Stimulated activated naive CD8-positive, alpha-beta T cell treated with anti-CD3 and anti-CD28 coated beads, Interleukin-15, Interleukin-2, amounts not matched to agents 100 ng/mL and 50 ng/mL, for 24 hours (primary cell): ENCODE data around the gene EMILIN2.
A peak's percentile ranks its signal among the peaks of the same experiment; 100 is the strongest.
"Not testable (repeated sequence)": the region's sequence is repeated elsewhere in the genome, so short reads cannot be mapped to it uniquely, and the experiment has no call there.

Experiments used
- H3K27ac Mint-ChIP-seq: one replicate; pipeline ENCODE4 v1.8.0; 2021; ENCODE audit warnings: mild to moderate bottlenecking, mixed read lengths
- H3K27me3 Mint-ChIP-seq: one replicate; pipeline ENCODE4 v1.8.0; 2021; ENCODE audit warnings: mixed read lengths
- H3K36me3 Mint-ChIP-seq: one replicate; pipeline ENCODE4 v1.8.0; 2021; ENCODE audit warnings: low read depth, mixed read lengths
- H3K4me1 Mint-ChIP-seq: one replicate; pipeline ENCODE4 v1.8.0; 2021; ENCODE audit warnings: low read depth, mixed read lengths
- H3K4me3 Mint-ChIP-seq: one replicate; pipeline ENCODE4 v1.8.0; 2021; ENCODE audit warnings: mild to moderate bottlenecking, mixed read lengths
- H3K9me3 Mint-ChIP-seq: one replicate; pipeline ENCODE4 v1.8.0; 2021; ENCODE audit warnings: mixed read lengths

Gene EMILIN2

GRCh38 chr18:2908946-2909335 lies 62.1 kb downstream of the EMILIN2 start:
- Mint-ChIP-seq H3K27me3 (no peaks in the 10 kb centered on the region), H3K9me3 (no peaks in the 10 kb centered on the region), H3K4me3 (peak overlapping the region; percentile 87), H3K4me1 (peaks cover 21% of the 10 kb centered on the region), H3K36me3 (peaks cover 38% of the 10 kb centered on the region), H3K27ac (no peak overlapping the region)

- H3K27ac Mint-ChIP-seq: no peak overlapping the region
- H3K4me1 Mint-ChIP-seq: peaks cover 21% of the 10 kb centered on the region
- peaks cover 43% of the 10 kb centered on the region for H3K36me3 Mint-ChIP-seq
- H3K4me3 Mint-ChIP-seq: no peak overlapping the region
- H3K9me3 Mint-ChIP-seq: no peaks in the 10 kb centered on the region
- no peaks in the 10 kb centered on the region for H3K27me3 Mint-ChIP-seq
Measured at GRCh38 chr18:2909431-2910140, 62.8 kb downstream of the EMILIN2 start.

GRCh38 chr18:2910261-2910660 lies 63.5 kb downstream of the EMILIN2 start:
- Mint-ChIP-seq H3K4me3 (no peak overlapping the region), H3K36me3 (peaks cover 44% of the 10 kb centered on the region), H3K9me3 (no peaks in the 10 kb centered on the region), H3K4me1 (peaks cover 21% of the 10 kb centered on the region), H3K27ac (no peak overlapping the region), H3K27me3 (no peaks in the 10 kb centered on the region)

- Mint-ChIP-seq H3K9me3 (no peaks in the 10 kb centered on the region), H3K27ac (peak overlapping the region; percentile 40), H3K4me3 (no peak overlapping the region), H3K36me3 (peaks cover 48% of the 10 kb centered on the region), H3K4me1 (peaks cover 16% of the 10 kb centered on the region), H3K27me3 (no peaks in the 10 kb centered on the region)
Measured at GRCh38 chr18:2910751-2911425, 64.1 kb downstream of the EMILIN2 start.

GRCh38 chr18:2911533-2911932 lies 64.7 kb downstream of the EMILIN2 start:
- Mint-ChIP-seq H3K27me3 (no peaks in the 10 kb centered on the region), H3K27ac (no peak overlapping the region), H3K9me3 (no peaks in the 10 kb centered on the region), H3K36me3 (peaks cover 55% of the 10 kb centered on the region), H3K4me1 (peaks cover 20% of the 10 kb centered on the region), H3K4me3 (no peak overlapping the region)

GRCh38 chr18:2912357-2913299 lies 65.8 kb downstream of the EMILIN2 start:
- H3K36me3 Mint-ChIP-seq: peaks cover 58% of the 10 kb centered on the region

GRCh38 chr18:2913398-2914005 lies 66.7 kb downstream of the EMILIN2 start:
- peaks cover 21% of the 10 kb centered on the region for H3K4me1 Mint-ChIP-seq
- H3K36me3 Mint-ChIP-seq: peaks cover 59% of the 10 kb centered on the region
- H3K9me3 Mint-ChIP-seq: no peaks in the 10 kb centered on the region
- no peak overlapping the region for H3K4me3 Mint-ChIP-seq
- no peaks in the 10 kb centered on the region for H3K27me3 Mint-ChIP-seq
- H3K27ac Mint-ChIP-seq: no peak overlapping the region

More at GRCh38 chr18:2912357-2913299, 65.8 kb downstream of the EMILIN2 start:
- peaks cover 25% of the 10 kb centered on the region for H3K4me1 Mint-ChIP-seq
- no peaks in the 10 kb centered on the region for H3K27me3 Mint-ChIP-seq
- H3K4me3 Mint-ChIP-seq: no peak overlapping the region
- H3K27ac Mint-ChIP-seq: no peak overlapping the region
- no peaks in the 10 kb centered on the region for H3K9me3 Mint-ChIP-seq

GRCh38 chr18:2914185-2914880 lies 67.5 kb downstream of the EMILIN2 start:
- Mint-ChIP-seq H3K36me3 (peaks cover 59% of the 10 kb centered on the region), H3K27ac (no peak overlapping the region)

GRCh38 chr18:2914881-2915240 lies 68.1 kb downstream of the EMILIN2 start:
- Mint-ChIP-seq H3K36me3 (peaks cover 59% of the 10 kb centered on the region), H3K27ac (no peak overlapping the region), H3K4me1 (peaks cover 20% of the 10 kb centered on the region), H3K27me3 (no peaks in the 10 kb centered on the region), H3K4me3 (no peak overlapping the region), H3K9me3 (no peaks in the 10 kb centered on the region)

More at GRCh38 chr18:2914185-2914880, 67.5 kb downstream of the EMILIN2 start:
- no peak overlapping the region for H3K4me3 Mint-ChIP-seq
- H3K27me3 Mint-ChIP-seq: no peaks in the 10 kb centered on the region
- peaks cover 20% of the 10 kb centered on the region for H3K4me1 Mint-ChIP-seq
- no peaks in the 10 kb centered on the region for H3K9me3 Mint-ChIP-seq

- H3K4me3 Mint-ChIP-seq, H3K27ac Mint-ChIP-seq, H3K27me3 Mint-ChIP-seq, H3K9me3 Mint-ChIP-seq: not testable (repeated sequence)
- Mint-ChIP-seq H3K36me3 (peaks cover 65% of the 10 kb centered on the region), H3K4me1 (peaks cover 20% of the 10 kb centered on the region)
Measured at GRCh38 chr18:2915486-2915885, 68.7 kb downstream of the EMILIN2 start.

GRCh38 chr18:2916184-2916583 lies 69.4 kb downstream of the EMILIN2 start:
- Mint-ChIP-seq H3K27me3 (no peaks in the 10 kb centered on the region), H3K36me3 (peaks cover 67% of the 10 kb centered on the region), H3K27ac (peak overlapping the region; percentile 39), H3K4me1 (peaks cover 20% of the 10 kb centered on the region), H3K9me3 (no peaks in the 10 kb centered on the region), H3K4me3 (no peak overlapping the region)

GRCh38 chr18:2917259-2918047 lies 70.6 kb downstream of the EMILIN2 start:
- H3K4me1 Mint-ChIP-seq: peaks cover 20% of the 10 kb centered on the region
- H3K36me3 Mint-ChIP-seq: peaks cover 72% of the 10 kb centered on the region
- H3K4me3 Mint-ChIP-seq: no peak overlapping the region
- H3K27ac Mint-ChIP-seq: peak overlapping the region; percentile 66
- H3K27me3 Mint-ChIP-seq: no peaks in the 10 kb centered on the region
- H3K9me3 Mint-ChIP-seq: no peaks in the 10 kb centered on the region

GRCh38 chr18:2918761-2919550 lies 72.2 kb downstream of the EMILIN2 start:
- Mint-ChIP-seq H3K27me3 (no peaks in the 10 kb centered on the region), H3K27ac (no peak overlapping the region), H3K36me3 (peaks cover 74% of the 10 kb centered on the region)

More at GRCh38 chr18:2918761-2919550, 72.2 kb downstream of the EMILIN2 start:
- Mint-ChIP-seq H3K4me1 (peaks cover 20% of the 10 kb centered on the region), H3K4me3 (no peak overlapping the region), H3K9me3 (no peaks in the 10 kb centered on the region)
